GM19240 (cell line): ENCODE measurements around the gene STK10.
"Not testable (repeated sequence)": the region's sequence is repeated elsewhere in the genome, so short reads cannot be mapped to it uniquely, and the experiment has no call there.

ENCODE experiments used
- DNase-seq: peaks from one replicate; pipeline ENCODE4 v3.0.0; 2011; ENCODE audit warnings: low spot score; ENCODE audit not compliant: insufficient read length

The STK10 gene

DNA sequence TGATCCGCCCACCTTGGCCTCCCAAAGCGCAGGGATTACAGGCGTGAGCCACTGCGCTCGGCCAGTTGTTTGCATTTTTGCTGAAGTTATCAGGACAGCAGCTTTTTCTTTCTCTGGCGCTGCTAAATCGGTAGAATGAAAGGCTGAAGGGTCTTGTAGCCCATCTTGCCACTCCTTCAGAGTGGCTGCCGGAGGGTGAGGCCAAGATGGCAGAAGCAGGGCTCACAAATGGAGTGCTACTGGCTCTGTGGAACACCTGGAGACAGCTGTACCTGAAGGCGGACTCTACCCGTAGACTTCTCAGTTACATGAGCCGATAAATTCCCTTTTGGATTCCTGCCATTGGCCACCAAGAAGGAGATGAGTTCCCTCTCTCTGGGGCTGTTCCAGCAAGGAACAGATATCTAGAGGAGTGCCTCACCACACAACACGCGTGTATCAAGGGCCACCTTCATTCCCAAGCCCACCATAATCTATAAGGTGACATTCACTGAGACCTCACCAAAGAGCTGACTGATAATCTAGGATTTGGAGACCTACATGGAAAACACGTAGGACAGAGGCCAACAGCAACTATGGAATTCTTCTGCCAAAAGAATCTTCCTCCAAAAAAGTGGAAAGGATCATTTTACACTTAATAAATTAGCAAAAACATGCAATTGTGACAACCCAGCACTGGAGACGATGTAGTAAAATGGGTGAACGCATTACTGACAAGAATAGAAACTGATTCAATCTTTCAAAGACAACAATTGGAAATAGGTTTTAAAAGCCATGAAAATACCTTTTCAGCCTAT, 21.8 kb downstream of the STK10 start:
- no peak for DNase-seq

DNA sequence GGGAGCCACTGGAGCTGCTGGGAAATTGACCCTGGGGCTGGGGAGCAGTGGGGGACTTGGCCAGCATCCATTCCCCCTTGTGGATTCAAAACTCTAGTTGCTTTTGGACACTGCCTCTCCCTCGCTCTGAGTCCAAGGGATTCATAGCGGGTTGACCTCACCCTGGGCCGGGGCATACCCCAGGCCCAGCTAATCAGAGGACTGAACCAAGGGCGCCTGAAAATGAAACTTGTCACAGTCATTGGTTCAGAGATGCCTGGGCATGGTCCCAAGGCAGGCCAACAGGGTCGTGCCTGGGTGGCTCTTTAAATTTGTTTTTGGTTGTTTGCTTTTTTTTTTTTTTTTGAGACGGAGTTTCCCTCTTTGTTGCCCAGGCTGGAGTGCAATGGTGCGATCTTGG, 22.6 kb downstream of the STK10 start:
- DNase-seq: no peak

- DNase-seq: no peak
Observed at GRCh38 chr5:172164769-172165212, 23.2 kb downstream of the STK10 start.

GRCh38 chr5:172163346-172163745, 24.7 kb downstream of the STK10 start:
- DNase-seq: no peak

DNA sequence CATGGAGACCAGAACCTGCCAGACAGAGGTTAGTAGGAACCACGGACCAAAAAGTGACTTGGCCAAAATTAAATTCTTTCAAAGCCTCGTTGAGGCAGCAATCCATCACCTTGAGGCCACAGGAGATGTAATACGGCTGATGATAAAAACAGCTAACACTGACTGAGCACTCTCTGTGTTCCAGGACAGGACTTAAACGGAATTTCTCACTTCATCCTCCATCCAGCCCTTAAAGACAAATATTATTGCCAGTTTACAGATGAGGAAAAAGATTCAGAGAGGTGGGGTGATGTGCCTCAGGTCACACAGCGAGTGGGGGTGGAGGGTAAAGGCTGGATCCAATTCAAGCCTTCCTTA, 25.1 kb downstream of the STK10 start:
- no peak for DNase-seq

GRCh38 chr5:172162323-172162986, 25.6 kb downstream of the STK10 start:
- no peak for DNase-seq

DNA sequence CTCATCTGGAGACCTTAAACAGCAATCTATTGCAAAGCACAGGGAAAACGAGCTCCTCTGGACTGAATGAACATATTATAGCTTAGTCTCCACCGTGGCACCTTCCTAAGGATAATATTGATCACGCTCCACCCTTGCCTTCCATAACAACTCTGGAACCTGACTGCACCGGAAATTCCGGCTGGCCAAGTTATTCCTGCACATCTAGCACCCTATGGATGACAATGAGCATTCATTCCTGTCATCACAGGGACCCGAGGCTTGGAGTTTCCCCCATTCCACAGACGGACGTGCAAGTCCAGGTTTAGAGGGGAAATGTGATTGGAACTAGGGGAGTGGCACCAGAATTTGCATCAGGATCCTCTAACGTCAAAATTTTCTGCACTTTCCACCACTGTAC, 27.5 kb downstream of the STK10 start:
- DNase-seq: no peak

DNA sequence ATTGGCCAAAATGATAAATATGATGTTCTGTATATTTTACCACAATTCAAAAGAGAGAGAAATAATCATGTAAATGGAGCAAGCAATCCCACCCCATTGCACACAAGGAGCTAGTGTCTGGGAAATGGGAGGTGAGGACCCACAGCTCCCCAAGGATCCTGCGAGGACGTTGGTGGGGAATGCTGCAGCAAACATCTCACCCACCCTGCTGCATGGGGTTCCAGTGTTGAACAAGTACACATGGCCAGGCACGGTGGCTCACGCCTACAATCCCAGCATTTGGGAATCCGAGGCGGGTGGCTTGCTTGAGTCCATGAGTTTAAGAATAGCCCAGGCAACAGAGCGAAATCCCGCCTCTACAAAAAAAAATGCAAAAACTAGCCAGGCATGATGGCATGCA, 29.0 kb downstream of the STK10 start:
- no peak for DNase-seq

GRCh38 chr5:172156541-172156994, 31.5 kb downstream of the STK10 start:
- no peak for DNase-seq

GRCh38 chr5:172155101-172155500, 32.9 kb downstream of the STK10 start:
- DNase-seq: not testable (repeated sequence)

DNA sequence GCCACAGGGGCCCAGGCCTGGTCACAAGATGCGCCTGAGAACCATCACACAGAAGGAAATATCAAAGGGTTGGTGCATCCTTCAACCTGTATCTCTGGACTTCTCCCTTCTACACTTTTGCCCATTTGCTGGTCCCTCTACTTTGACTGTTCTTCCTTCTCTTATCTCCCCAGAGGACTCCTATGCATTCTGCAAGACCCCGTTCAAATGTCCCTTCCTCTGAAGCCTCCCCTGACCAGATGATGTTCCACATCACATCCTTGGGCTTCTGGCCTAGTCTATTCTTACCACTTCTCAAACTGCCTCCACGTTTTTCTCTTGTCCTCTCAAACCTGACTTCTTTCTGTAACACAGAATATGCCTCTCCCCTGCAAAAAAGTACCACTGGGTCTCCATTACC, 34.3 kb downstream of the STK10 start:
- no peak for DNase-seq

DNA sequence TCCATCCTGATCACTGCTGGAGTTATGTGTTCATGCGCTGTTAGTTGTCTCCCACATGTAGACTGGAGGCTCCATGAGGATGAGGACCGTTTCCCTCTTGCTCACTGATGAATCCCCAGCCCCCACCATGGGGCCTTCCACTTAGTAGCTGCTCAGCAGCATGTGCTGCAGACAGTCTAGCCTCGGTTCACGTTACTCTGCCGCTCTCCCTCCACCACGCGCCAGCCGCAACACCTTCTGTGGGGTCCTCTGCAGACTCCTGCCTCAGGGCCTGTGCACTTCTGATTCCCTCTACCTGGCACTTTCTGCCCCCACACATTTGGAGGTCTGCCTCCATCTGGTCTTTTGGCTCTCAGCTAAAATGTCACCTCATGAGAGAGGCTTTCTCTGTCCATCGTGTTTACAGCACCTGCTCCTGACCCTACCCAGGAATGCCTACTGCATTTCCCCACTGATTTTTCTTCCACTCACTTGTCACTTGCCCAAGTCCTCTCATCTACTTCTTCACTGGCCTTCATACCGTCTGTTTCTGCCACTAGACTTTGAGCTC, 36.3 kb downstream of the STK10 start:
- no peak for DNase-seq

- peak; percentile 33 for DNase-seq
Observed at GRCh38 chr5:172150514-172151425, 37.3 kb downstream of the STK10 start.

DNA sequence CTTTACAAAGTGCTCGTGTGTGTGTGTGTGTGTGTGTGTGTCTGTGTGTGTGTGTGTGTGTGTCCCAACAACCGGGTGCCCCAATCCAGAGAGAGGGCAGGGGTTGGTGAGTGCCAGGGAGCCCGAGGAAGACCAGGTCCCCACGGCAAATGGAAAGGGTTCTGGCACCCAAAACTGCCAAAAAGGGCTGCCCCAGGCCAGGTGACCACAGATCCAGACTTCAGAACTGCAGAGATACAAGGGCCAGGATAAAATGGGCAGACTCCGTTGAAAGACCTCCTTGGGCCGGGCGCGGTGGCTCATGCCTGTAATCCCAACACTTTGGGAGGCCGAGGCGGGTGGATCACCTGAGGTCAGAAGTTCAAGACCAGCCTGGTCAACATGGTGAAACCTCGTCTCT, 38.5 kb downstream of the STK10 start:
- not testable (repeated sequence) for DNase-seq

GRCh38 chr5:172149073-172149472, 39.0 kb downstream of the STK10 start:
- DNase-seq: no peak

DNA sequence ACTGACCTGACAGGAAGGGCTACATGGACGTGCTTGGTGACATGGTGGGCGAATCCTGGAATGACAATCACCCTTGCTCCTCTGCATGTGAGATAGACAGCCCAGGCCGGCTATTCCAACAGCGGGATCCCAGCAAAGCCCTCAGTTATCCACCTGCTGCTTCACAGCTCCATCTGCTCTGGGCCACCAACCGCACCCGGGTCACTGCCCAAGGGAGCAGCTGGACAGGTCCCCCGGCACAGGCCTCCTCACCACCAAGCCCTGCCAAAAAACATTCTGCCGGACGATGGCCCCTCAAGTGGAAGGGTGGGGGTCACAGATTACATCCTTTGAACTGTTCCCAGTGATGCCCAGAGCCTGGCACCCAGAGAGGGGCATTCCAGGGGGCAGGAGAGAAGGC, 39.6 kb downstream of the STK10 start:
- DNase-seq: no peak

DNA sequence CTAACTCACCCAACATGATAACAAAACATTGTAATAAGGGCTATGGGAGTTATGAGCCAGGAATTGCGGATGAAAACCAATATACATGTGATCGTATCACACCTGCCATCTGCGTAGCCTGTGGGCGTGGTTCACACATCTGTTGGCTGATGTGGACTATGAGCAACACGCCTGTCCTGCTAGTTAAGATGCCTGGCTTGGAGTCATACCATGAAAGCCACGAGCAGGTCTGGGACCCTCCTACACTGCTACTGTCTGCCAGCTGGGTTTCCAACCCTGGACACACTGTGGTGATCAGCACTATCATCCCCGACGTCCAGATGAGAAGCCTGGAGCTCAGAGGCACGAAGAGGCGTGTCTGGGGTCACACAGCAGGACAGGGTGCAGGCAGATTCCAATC, 40.2 kb downstream of the STK10 start:
- no peak for DNase-seq

DNA sequence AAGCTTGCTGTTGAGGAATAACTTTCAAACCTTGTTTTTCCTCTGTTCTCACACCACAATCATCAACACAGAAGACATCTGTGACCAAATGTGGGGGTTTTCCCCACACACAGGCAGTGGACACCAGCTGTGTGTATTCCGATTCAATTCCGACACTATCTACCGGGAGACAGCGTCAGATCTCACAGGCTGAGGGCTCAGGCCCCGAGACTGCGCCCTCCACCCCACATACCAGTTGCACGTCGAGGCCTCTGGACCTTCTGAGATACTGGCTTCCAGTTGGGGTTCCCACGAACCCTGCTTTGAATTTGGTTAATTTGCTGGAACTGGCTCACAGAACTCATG, 41.3 kb downstream of the STK10 start:
- no peak for DNase-seq

DNA sequence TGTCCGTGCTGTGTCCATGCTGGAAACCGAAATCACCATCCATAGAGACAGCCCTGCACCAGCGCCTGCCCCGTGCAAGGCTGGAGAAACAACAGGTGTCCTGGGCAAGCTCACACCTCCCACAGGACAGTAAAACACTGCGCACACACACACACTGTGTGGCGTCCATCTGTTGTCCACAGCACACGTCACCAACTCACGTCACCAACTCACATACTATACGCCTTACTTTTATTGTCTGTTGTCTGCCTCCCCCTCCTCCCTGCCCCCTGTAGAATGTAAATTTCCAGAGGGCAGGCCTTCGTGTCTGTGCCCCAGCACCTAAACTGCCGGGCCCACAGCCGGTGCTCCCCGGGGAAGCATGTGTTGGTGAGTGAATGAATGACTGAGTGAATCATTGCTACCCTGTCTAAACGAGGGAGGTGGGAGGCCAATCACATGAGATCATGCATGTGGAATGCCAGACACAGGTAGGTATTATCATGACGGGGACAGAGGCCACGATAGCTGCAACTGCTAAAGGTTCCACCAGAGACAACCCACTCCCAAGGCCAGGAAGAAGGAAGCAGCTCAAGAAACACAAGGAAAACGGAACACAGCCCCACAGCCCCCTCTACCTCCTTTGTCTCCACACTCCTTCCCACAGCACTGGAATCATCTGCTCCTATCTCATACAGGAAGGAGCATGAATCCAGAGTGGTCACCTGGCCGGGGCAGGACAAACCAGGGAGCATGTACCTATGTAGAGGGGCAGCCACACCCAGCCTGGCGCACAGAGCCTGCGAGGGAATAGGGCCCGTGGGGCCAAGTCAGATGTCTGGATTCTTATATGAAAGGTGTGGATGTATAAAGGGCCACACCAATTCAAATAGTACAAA, 41.9 kb downstream of the STK10 start:
- no peak for DNase-seq

DNA sequence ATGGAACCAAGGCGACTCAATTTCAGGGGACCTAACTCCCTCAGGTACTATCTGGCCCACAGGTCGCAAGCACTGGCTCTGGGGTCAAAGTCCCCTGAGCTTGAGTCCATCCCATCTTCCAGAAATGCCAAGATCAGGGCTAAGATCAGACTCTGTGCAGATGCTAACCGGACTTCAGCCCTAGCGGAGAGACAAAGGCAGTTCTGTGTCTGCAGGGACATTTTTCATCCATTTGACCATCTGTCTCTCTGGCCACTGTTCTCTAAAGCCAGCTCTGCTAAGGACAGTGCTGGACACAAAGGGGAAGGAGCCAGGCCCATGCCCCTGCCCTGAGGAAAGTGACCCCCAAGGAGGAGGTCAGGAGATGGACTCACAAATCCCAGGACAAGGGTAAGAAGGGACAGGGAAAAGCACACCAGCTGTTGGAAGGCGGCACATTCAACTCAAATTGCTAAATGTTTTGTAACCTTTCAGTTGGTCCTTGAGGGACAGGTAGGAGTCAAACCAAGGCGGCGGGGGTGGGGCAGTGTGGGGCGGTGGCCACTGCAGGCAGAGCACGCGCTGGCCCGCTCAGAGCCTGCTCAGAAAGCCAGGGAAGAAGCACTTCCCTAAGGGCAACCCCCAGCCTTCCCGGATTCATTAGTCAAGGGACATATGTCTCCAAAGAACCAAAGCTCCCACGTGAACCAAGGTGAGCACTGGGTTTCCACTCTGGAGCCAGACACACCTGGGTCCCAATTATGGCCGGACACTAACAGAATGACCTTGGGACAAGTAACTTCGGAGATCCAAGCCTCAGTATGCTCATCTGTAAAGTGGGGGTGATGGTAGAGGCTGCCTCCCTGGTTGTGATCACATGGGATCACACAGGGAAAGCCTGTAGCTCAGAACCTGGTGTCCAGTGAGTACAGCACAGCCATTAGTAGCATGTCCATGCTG, 42.8 kb downstream of the STK10 start:
- DNase-seq: no peak
